GM21423 (cell line): ENCODE results near the gene SLC6A1.

Source experiments
- ATAC-seq: cut with Tn5 transposase; IDR thresholded peaks from one replicate; pipeline ENCODE4 v1.9.1; 2021; ENCODE audit warnings: mild to moderate bottlenecking, moderate library complexity; ENCODE audit not compliant: unreplicated experiment

Gene SLC6A1

DNA sequence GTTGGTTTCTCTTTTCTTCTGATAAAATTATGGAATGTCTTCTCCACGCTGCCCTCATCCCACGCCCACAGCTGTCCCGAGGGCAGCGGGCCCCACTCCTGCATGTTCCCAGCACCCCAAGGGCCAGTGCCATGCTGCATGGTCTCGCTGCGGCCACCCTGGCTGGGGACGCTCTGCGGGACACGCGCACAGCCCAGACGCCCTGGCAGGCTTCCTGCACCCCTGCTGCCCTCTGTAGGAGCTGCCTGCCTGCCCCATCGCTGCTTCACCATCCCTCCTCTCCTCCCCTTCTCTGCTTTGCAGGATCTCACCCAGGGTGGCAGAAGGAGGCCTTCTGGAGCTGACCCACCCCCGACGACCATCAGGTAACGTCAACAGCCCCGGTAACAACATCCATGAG is 22.8 kb downstream of the SLC6A1 start:
- no peak for ATAC-seq

GRCh38 chr3:11016727-11017126 is 24.2 kb downstream of the SLC6A1 start:
- no peak for ATAC-seq

DNA sequence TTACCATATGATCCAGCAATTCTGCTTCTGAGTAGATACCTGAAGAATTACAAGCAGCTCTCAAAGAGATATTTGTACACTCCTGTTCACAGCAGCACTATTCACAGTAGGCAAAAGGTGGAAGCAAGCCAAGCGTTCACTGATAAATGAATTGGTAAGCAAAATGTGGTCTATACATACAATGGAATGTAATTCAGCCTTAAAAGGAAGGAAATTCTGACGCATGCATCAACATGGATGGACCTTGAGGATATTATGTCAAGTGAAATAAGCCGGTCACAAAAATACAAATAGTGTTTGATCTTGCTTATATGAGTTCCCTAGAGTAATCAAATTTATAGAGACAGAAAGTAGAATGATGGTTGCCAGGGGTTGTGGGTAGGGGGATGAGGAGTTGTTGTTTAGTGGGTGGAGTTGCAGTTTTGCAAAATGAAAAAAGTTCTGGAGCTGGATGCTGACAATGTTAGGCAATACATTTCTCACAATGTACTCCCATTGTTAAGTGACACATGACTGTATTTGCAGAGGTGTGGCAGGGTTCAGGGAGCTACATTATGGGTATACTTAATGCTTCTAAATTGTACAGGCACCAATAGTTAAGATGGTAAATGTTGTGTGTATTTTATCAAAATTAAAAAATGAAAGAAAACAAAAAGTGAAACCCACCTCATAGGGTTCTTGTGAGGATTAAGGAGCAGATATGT is 26.7 kb downstream of the SLC6A1 start:
- no peak for ATAC-seq

DNA sequence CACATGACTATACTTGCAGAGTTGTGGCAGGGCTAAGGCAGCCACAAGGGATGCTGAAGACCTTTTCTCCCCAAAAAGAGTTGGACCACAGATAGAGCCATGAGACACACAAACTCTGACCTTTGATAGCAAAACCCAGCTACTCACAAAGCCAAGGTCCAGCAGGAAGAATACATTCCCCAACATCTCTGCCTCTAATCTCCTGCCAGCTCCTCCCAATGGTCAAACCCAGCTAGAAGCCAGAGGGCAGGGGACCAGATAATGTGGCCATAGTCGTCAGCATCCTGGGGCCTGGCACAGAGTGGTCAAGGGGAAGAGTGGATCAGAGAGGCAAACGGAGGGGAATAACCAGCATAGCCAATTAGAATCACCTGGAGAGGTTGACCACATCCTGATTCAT is 28.2 kb downstream of the SLC6A1 start:
- ATAC-seq, result no peak

GRCh38 chr3:11021611-11022011 is 29.1 kb downstream of the SLC6A1 start:
- no peak for ATAC-seq

GRCh38 chr3:11022115-11022514 is 29.6 kb downstream of the SLC6A1 start:
- no peak for ATAC-seq

DNA sequence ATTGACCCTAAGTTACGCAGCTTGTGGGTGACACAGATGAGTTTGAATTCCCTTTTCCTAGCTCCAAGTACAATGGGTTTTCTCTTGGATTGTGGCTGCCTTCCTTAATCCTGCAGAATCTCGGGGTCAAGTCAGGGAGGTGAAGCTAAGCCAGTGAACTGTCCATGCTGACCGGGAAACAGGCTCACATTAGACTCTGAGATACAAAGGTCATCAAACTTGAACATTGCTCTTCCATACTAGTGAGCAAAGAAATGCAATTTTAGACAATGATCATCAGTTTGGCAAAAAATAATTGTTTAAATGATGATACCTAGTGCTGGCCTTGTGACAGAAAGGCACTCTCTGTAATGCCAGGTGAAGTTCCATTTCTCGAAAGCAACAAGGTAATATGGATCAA is 31.6 kb downstream of the SLC6A1 start:
- no peak for ATAC-seq

- ATAC-seq, result no peak
These were observed 37.4 kb downstream of the SLC6A1 start for GRCh38 chr3:11029948-11030347.

DNA sequence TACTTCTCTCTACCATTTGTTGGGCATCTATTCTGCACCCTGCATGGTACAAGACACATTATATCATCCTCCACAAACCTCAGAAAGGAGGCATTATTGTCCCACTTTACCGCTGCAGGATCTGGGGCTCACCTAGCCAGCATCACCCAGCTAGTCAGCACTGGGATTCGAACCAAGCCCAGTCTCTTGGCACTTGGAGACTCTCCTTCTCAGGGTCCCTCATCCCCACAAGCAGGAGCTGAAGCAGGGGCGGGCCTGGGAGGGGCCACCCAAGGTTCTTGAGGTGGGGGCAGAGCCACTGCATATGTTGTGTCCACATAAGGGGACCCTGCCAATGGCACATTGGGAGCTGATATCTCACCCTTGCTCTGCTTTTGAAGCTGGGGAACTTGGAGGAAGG is 41.3 kb downstream of the SLC6A1 start:
- ATAC-seq, result no peak

DNA sequence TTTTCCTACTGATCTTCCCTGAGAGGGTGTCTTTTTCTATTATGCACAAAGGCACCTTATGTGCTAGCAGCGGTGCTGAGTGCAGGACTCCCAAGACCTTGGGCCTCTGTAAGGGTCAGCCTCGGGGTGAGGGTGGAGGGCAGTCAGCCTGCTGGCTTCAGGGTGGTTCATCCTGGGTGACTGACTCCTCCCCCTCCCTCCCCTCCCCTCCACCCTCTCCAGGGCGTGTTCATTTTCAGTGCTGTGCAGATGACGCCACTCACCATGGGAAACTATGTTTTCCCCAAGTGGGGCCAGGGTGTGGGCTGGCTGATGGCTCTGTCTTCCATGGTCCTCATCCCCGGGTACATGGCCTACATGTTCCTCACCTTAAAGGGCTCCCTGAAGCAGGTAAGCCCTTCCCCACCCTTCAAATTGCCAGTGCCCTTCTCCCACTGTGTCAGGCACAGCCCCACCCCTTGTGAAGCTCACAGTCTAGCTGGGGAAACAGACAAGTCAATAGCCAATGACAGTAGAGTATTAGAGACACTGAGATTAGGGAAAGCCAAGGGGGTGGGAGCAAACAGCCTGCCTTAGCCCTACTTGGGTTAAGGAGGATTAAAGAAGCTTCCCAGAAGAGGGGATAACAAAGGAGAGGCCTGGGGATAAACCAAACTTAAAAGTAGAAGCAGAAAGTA is 41.9 kb downstream of the SLC6A1 start:
- ATAC-seq, result no peak

DNA sequence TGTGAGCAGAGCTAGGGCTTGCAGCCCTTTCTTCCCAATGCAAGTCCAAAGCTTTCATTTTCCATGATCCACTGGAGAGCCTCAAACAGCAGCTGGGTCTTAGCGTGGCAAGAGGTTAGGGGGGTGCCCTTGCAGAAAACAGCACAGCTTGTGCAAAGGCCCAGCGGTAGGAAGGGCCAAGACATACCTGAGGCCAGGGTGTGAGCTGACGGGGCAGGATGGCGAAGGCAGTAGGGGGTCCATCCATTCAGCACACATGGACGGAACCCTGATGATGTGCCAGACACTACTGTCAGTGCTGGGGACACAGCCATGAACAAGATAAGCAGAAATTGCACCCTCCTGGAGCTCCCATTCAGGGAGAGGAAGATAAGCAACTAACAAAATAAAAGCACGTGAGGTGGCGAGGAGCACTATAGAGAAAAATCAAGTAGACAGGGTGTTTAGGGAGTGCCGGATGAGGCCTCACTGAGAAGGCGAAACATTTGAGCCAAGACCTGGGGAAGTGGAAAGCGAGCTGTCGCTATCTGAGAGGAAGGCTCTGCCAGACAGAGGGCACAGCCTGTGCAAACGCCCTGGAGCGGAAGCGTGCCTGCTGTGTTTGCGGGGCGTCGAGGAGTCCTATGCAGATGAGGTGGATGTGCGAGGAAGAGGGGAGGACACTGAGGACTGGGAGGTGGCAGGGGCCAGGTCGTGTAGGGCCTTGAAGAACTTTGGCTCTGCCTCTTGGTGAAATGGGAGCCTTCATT is 43.4 kb downstream of the SLC6A1 start:
- no peak for ATAC-seq

GRCh38 chr3:11037241-11037873 is 44.8 kb downstream of the SLC6A1 start:
- ATAC-seq, result no peak

GRCh38 chr3:11037976-11038375 is 45.4 kb downstream of the SLC6A1 start:
- ATAC-seq, result no peak

GRCh38 chr3:11045536-11045935 is 53.0 kb downstream of the SLC6A1 start:
- no peak for ATAC-seq

DNA sequence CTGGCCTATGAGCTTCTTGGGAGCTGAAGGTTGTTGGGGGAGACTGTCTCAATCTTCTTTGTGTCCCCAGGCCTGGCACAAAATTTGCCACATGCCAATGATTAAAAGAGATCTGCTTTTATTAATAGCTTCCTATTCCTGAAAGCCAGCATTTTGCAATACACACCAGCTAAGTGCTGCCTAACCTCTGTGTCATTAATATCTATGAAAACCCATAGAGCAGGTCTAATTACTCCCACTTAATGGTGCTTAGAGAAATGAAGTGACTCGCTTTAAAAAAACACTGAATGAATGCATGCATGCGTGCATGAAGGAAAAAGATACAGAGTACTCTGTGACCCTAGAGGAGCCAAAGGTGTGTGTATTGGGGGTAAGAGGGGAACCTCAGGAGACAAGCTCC is 55.0 kb downstream of the SLC6A1 start:
- no peak for ATAC-seq

DNA sequence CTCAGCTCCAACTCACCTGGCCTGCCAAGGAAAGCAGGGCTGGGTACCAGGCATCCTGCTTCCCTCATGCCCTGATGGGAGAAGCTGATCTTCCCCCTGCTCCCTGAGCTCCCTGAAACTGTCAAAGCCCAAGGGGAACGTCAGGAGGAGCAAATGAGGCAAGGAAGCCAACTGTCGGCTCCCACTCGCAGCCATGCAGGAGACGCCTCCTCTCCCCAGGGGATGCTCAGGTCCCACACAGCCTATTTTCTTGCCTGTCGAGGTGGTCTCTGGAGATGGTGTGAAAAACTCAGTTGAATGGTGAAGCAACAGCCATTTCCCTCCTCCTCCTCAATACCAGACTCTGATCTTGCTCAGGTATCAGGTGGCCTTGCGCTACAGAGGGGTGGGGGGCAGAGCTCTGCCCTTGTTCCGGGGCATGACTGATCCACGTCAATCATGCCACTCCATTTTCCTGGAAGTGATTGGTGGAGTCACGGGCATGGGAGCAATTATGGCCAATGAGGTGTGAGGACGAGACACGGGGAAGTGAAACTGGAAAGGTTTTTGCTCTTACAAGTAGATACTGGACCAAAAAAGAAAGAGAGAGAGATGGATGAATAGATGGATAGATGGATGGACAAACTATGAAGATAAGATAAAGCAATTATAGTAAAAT is 58.2 kb downstream of the SLC6A1 start:
- no peak for ATAC-seq

DNA sequence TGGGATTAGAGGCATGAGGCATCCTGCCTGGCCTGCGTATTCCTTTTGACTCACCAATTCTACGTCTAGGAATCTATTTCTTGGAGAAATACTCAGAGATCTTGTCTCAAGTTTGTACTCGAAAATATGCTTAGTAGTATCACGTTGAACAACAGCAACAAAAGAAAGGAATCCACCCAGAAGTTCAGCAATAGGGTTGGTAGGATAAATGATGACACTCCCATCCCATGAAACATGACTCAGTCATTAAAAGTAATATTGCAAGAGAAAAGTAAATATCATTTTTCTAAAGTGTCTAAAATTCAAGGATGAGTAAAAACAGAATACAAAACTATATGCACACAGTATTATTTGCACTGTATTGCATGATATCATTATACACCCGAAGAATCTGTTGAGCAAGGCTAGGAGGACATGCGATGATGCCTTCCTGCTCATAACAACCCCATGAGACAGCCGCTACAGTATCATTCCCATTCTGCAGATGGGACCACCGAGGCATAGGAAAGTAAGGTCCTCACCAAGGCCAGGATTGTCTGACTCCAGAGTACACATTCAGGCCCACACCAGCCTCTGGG is 61.5 kb downstream of the SLC6A1 start:
- no peak for ATAC-seq

GRCh38 chr3:11054739-11055438 is 62.3 kb downstream of the SLC6A1 start:
- no peak for ATAC-seq

- ATAC-seq, result no peak
These were observed 62.9 kb downstream of the SLC6A1 start for GRCh38 chr3:11055496-11055895.

GRCh38 chr3:11056531-11057050 is 64.0 kb downstream of the SLC6A1 start:
- ATAC-seq, result no peak
